Esophagus squamous epithelium (tissue), 4 donors: ENCODE results near the gene FLT3.

ENCODE experiments used
- CTCF ChIP-seq, 6 experiments: fragments of 450-650 bp in 4 of 6; fragments of 200-600 bp in 2 of 6; sonication (generic) in 2 of 6; IDR thresholded peaks; one replicate each; pipeline ENCODE4 v1.5.1; 2016 to 2019; ENCODE audit warnings: antibody characterized with exemption in 6 of 6, mild to moderate bottlenecking in 4 of 6, moderate library complexity in 4 of 6
- POLR2A ChIP-seq, 4 donors: fragments of 450-650 bp; IDR thresholded peaks; one replicate each; pipeline ENCODE4 v1.6.1; 2017; ENCODE audit warnings: antibody characterized with exemption in 4 of 4, mild to moderate bottlenecking in 4 of 4, moderate library complexity in 3 of 4

- TF ChIP-seq POLR2A (IDR thresholded peaks at IDR 0.05) = no peak
- no peak for TF ChIP-seq CTCF (IDR thresholded peaks at IDR 0.05)
Observed at GRCh38 chr13:28037399-28037798, 63.0 kb downstream of the FLT3 start.
